ENCODE results near the gene ETV7.
"Not testable (repeated sequence)": the region's sequence is repeated elsewhere in the genome, so short reads cannot be mapped to it uniquely, and the experiment has no call there.

Gene ETV7

GRCh38 chr6:36343109-36343680 is 44.3 kb downstream of the ETV7 start:
- no peak for DNase-seq (ENCODE audit: low read depth in 2 of 2, low spot score in 1 of 2)

- peak; percentile 46 to 59 for DNase-seq (ENCODE audit: low read depth in 2 of 2, low spot score in 1 of 2)
Observed at GRCh38 chr6:36340618-36341454, 46.6 kb downstream of the ETV7 start.

- no peak for DNase-seq (ENCODE audit: low read depth in 2 of 2, low spot score in 1 of 2)
Observed at GRCh38 chr6:36340306-36340617, 47.2 kb downstream of the ETV7 start.

- DNase-seq (ENCODE audit: low read depth in 2 of 2, low spot score in 1 of 2): no peak
Observed at GRCh38 chr6:36339146-36339545, 48.3 kb downstream of the ETV7 start.

GRCh38 chr6:36338223-36338622 is 49.2 kb downstream of the ETV7 start:
- DNase-seq (ENCODE audit: low read depth in 2 of 2, low spot score in 1 of 2): not testable (repeated sequence)

- no peak for DNase-seq (ENCODE audit: low read depth in 2 of 2, low spot score in 1 of 2)
Observed at GRCh38 chr6:36337814-36338213, 49.7 kb downstream of the ETV7 start.

- no peak for DNase-seq (ENCODE audit: low read depth in 2 of 2, low spot score in 1 of 2)
Observed at GRCh38 chr6:36336779-36337241, 50.7 kb downstream of the ETV7 start, which contains the start of gene BNIP5. Gene BNIP5 (minus strand): TSS chr6:36336888. CDS start chr6:36330690, 6,198 bp downstream.

GRCh38 chr6:36336208-36336710 is 51.2 kb downstream of the ETV7 start:
- DNase-seq (ENCODE audit: low read depth in 2 of 2, low spot score in 1 of 2): no peak

- DNase-seq (ENCODE audit: low read depth in 2 of 2, low spot score in 1 of 2): no peak
Observed at GRCh38 chr6:36335465-36336207, 51.8 kb downstream of the ETV7 start.

- no peak for DNase-seq (ENCODE audit: low read depth in 2 of 2, low spot score in 1 of 2)
Observed at GRCh38 chr6:36334832-36335459, 52.5 kb downstream of the ETV7 start.

GRCh38 chr6:36333931-36334725 is 53.3 kb downstream of the ETV7 start:
- no peak for DNase-seq (ENCODE audit: low read depth in 2 of 2, low spot score in 1 of 2)

- no peak for DNase-seq (ENCODE audit: low read depth in 2 of 2, low spot score in 1 of 2)
Observed at GRCh38 chr6:36333171-36333895, 54.1 kb downstream of the ETV7 start.

GRCh38 chr6:36331381-36331780 is 56.1 kb downstream of the ETV7 start:
- no peak for DNase-seq (ENCODE audit: low read depth in 2 of 2, low spot score in 1 of 2)

- no peak for DNase-seq (ENCODE audit: low read depth in 2 of 2, low spot score in 1 of 2)
Observed at GRCh38 chr6:36330366-36330765, 57.1 kb downstream of the ETV7 start.

- no peak for DNase-seq (ENCODE audit: low read depth in 2 of 2, low spot score in 1 of 2)
Observed at GRCh38 chr6:36329798-36330291, 57.6 kb downstream of the ETV7 start.

- no peak for DNase-seq (ENCODE audit: low read depth in 2 of 2, low spot score in 1 of 2)
Observed at GRCh38 chr6:36328600-36328999, 58.9 kb downstream of the ETV7 start.

- DNase-seq (ENCODE audit: low read depth in 2 of 2, low spot score in 1 of 2): no peak
Observed at GRCh38 chr6:36327919-36328236, 59.6 kb downstream of the ETV7 start.

- no peak for DNase-seq (ENCODE audit: low read depth in 2 of 2, low spot score in 1 of 2)
Observed at GRCh38 chr6:36327226-36327918, 60.1 kb downstream of the ETV7 start.

GRCh38 chr6:36326356-36326995 is 61.0 kb downstream of the ETV7 start:
- DNase-seq (ENCODE audit: low read depth in 2 of 2, low spot score in 1 of 2): no peak

All from stimulated activated CD8-positive, alpha-beta memory T cell treated with anti-CD3 and anti-CD28 coated beads, Interleukin-4, amount 100 ng/mL, for 4 hours (primary cell).